ENCODE data around the gene GIMAP4. TPM values are rescaled to one million over a fixed set of nuclear protein-coding genes. Genes with fewer than 3 reads are reported as not detected.

GIMAP4 gene
- total RNA-seq, 1 experiment from 2014 or later, result not detected

DNA sequence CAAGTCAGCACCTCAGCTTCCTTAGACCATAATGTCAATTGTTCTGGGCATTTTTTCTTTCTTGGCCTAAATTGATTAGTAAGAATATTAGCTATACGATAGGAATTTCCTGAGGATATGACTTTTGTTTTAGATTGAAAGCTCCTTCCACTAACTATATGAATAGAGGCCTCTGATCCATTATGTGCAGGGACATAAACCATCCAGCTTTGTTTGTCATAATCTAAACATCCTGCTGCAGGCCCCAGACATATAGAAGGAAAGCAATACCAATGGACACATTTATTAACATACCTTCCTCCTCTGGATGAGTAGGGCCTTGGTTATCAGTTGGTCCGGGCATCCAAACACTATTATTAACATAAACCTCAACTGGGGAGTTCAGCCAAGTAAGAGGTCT is 4.3 kb upstream of the GIMAP4 start:
- CTCF ChIA-PET, result no interaction called here

DNA sequence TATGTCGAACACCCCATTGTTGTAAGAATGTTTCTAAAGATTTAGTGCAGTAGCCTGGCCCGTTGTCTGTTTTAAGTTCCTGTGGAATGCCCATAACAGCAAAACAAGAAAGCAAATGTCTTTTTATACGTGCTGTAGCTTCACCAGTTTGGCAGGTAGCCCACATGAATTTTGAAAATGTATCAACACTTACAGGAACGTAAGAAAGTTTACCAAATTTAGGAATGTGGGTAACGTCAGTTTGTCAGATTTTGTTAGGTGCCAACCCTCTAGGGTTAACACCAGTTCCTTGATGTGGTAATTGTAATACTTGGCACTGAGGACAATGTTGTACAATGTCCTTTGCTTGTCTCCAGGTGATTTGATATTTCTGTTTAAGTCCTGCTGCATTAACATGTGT is 3.2 kb upstream of the GIMAP4 start:
- CTCF ChIA-PET, result no interaction called here
- POLR2A ChIA-PET (ENCODE audit: low non-redundant PET), result no interaction called here
- TF ChIP-seq EZH2 (IDR thresholded peaks at IDR 0.05; ENCODE audit: borderline replicate concordance, low read depth, low read length, poor library complexity, severe bottlenecking), result no peak
- TF ChIP-seq, protein P1, sequence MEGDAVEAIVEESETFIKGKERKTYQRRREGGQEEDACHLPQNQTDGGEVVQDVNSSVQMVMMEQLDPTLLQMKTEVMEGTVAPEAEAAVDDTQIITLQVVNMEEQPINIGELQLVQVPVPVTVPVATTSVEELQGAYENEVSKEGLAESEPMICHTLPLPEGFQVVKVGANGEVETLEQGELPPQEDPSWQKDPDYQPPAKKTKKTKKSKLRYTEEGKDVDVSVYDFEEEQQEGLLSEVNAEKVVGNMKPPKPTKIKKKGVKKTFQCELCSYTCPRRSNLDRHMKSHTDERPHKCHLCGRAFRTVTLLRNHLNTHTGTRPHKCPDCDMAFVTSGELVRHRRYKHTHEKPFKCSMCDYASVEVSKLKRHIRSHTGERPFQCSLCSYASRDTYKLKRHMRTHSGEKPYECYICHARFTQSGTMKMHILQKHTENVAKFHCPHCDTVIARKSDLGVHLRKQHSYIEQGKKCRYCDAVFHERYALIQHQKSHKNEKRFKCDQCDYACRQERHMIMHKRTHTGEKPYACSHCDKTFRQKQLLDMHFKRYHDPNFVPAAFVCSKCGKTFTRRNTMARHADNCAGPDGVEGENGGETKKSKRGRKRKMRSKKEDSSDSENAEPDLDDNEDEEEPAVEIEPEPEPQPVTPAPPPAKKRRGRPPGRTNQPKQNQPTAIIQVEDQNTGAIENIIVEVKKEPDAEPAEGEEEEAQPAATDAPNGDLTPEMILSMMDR (conservative IDR thresholded peaks at IDR 0.05; ENCODE audit: low read depth, low read length), result no peak
- no peak overlapping the region for H3K27ac ChIP-seq (ENCODE audit: low read depth, low read length, poor library complexity, severe bottlenecking)
- intact Hi-C loops (cut with micrococcal nuclease; ENCODE audit: unreplicated experiment), result no loop called here
- H3K9me3 ChIP-seq (ENCODE audit: low read depth, low read length, poor library complexity, severe bottlenecking), result no peaks in the 10 kb centered on the region
- no peaks in the 10 kb centered on the region for H3K36me3 ChIP-seq (ENCODE audit: insufficient read depth, low read length, poor library complexity, severe bottlenecking)
- H3K27me3 ChIP-seq (replicated peaks; ENCODE audit: insufficient read depth, low read depth, low read length, poor library complexity), result no peaks in the 10 kb centered on the region
- BruUV-seq (replicated peaks), result no TSS peak
- no peak for DNase-seq (ENCODE audit: low spot score)
- no peak overlapping the region for H3K4me3 ChIP-seq (ENCODE audit: low read depth, low read length, poor library complexity, severe bottlenecking)
- no peaks in the 10 kb centered on the region for H3K4me1 ChIP-seq (ENCODE audit: insufficient read depth, low read length, poor library complexity, severe bottlenecking)

More for the DNA sequence above, 4.3 kb upstream of the GIMAP4 start:
- H3K27me3 ChIP-seq (replicated peaks; ENCODE audit: insufficient read depth, low read depth, low read length, poor library complexity), result no peaks in the 10 kb centered on the region
- no peak overlapping the region for H3K4me3 ChIP-seq (ENCODE audit: low read depth, low read length, poor library complexity, severe bottlenecking)
- H3K9me3 ChIP-seq (ENCODE audit: low read depth, low read length, poor library complexity, severe bottlenecking), result peaks cover 2% of the 10 kb centered on the region
- POLR2A ChIA-PET (ENCODE audit: low non-redundant PET), result no interaction called here
- BruUV-seq (replicated peaks), result no TSS peak
- no peaks in the 10 kb centered on the region for H3K36me3 ChIP-seq (ENCODE audit: insufficient read depth, low read length, poor library complexity, severe bottlenecking)
- intact Hi-C loops (cut with micrococcal nuclease; ENCODE audit: unreplicated experiment), result no loop called here
- TF ChIP-seq EZH2 (IDR thresholded peaks at IDR 0.05; ENCODE audit: borderline replicate concordance, low read depth, low read length, poor library complexity, severe bottlenecking), result no peak
- TF ChIP-seq, protein P1 (conservative IDR thresholded peaks at IDR 0.05; ENCODE audit: low read depth, low read length), result no peak
- DNase-seq (ENCODE audit: low spot score), result no peak
- no peak overlapping the region for H3K27ac ChIP-seq (ENCODE audit: low read depth, low read length, poor library complexity, severe bottlenecking)
- no peaks in the 10 kb centered on the region for H3K4me1 ChIP-seq (ENCODE audit: insufficient read depth, low read length, poor library complexity, severe bottlenecking)

DNA sequence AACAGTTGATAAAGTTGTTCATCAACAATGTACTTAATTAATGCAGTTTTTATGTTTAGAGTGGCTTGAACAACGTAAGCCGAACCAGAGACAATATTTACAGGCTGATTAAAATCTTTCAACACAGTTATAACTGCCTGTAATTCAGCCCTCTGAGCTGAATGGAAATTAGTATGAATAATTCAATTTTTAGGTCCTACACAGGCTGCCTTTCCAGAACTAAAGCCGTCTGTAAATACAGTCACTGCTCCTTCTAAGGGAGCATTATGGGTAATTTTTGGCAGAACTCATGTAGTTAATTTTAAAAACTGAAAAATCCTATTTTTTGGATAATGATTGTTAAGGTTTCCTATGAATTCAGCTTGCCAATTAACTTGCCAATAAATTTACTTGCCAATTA is 2.6 kb upstream of the GIMAP4 start:
- TF ChIP-seq, protein P1 (conservative IDR thresholded peaks at IDR 0.05; ENCODE audit: low read depth, low read length), result no peak
- TF ChIP-seq EZH2 (IDR thresholded peaks at IDR 0.05; ENCODE audit: borderline replicate concordance, low read depth, low read length, poor library complexity, severe bottlenecking), result no peak
- DNase-seq (ENCODE audit: low spot score), result no peak
- no peak overlapping the region for H3K27ac ChIP-seq (ENCODE audit: low read depth, low read length, poor library complexity, severe bottlenecking)
- POLR2A ChIA-PET (ENCODE audit: low non-redundant PET), result no interaction called here
- intact Hi-C loops (cut with micrococcal nuclease; ENCODE audit: unreplicated experiment), result no loop called here
- no peaks in the 10 kb centered on the region for H3K4me1 ChIP-seq (ENCODE audit: insufficient read depth, low read length, poor library complexity, severe bottlenecking)
- CTCF ChIA-PET, result no interaction called here
- no TSS peak for BruUV-seq (replicated peaks)
- H3K36me3 ChIP-seq (ENCODE audit: insufficient read depth, low read length, poor library complexity, severe bottlenecking), result no peaks in the 10 kb centered on the region
- no peak overlapping the region for H3K4me3 ChIP-seq (ENCODE audit: low read depth, low read length, poor library complexity, severe bottlenecking)
- H3K27me3 ChIP-seq (replicated peaks; ENCODE audit: insufficient read depth, low read depth, low read length, poor library complexity), result no peaks in the 10 kb centered on the region
- no peaks in the 10 kb centered on the region for H3K9me3 ChIP-seq (ENCODE audit: low read depth, low read length, poor library complexity, severe bottlenecking)

All from A673 (cell line).